IPS-18a (cell line): ENCODE results near the gene TECPR2.
"Not testable (repeated sequence)": the region's sequence is repeated elsewhere in the genome, so short reads cannot be mapped to it uniquely, and the experiment has no call there.

Experiments used
- H3K27ac ChIP-seq: one replicate; pipeline ENCODE4 v1.5.1; 2013; ENCODE audit warnings: low read length
- H3K27me3 ChIP-seq: one replicate; pipeline ENCODE4 v1.6.1; 2013; ENCODE audit warnings: mild to moderate bottlenecking, low read length; ENCODE audit not compliant: control insufficient read depth, insufficient read depth
- H3K36me3 ChIP-seq: one replicate; pipeline ENCODE4 v1.6.1; 2013; ENCODE audit warnings: low read depth, low read length; ENCODE audit not compliant: control insufficient read depth
- H3K4me1 ChIP-seq: one replicate; pipeline ENCODE4 v1.6.1; 2013; ENCODE audit warnings: low read depth, low read length; ENCODE audit not compliant: control insufficient read depth
- H3K4me3 ChIP-seq: one replicate; pipeline ENCODE4 v1.5.1; 2013; ENCODE audit warnings: low read length
- H3K9ac ChIP-seq: one replicate; pipeline ENCODE4 v1.6.1; 2013; ENCODE audit warnings: mild to moderate bottlenecking, low read length, moderate library complexity
- H3K9me3 ChIP-seq: one replicate; pipeline ENCODE4 v1.6.1; 2013; ENCODE audit warnings: low read depth, low read length; ENCODE audit not compliant: control insufficient read depth

The TECPR2 gene

GRCh38 chr14:102341566-102341965 lies 21.2 kb upstream of the TECPR2 start:
- H3K9me3 ChIP-seq, result no peaks in the 10 kb centered on the region
- no peak overlapping the region for H3K9ac ChIP-seq
- H3K36me3 ChIP-seq, result peaks cover 25% of the 10 kb centered on the region
- no peaks in the 10 kb centered on the region for H3K27me3 ChIP-seq
- H3K4me1 ChIP-seq, result no peaks in the 10 kb centered on the region
- H3K27ac ChIP-seq, result no peak overlapping the region
- no peak overlapping the region for H3K4me3 ChIP-seq

- Histone ChIP-seq H3K9ac (no peak overlapping the region), H3K4me1 (no peaks in the 10 kb centered on the region), H3K27ac (no peak overlapping the region), H3K4me3 (no peak overlapping the region), H3K36me3 (peaks cover 29% of the 10 kb centered on the region), H3K27me3 (no peaks in the 10 kb centered on the region), H3K9me3 (no peaks in the 10 kb centered on the region)
These were observed 20.5 kb upstream of the TECPR2 start for GRCh38 chr14:102342238-102342637.

GRCh38 chr14:102344084-102344483 lies 18.7 kb upstream of the TECPR2 start:
- H3K9ac ChIP-seq, result no peak overlapping the region
- H3K4me1 ChIP-seq, result no peaks in the 10 kb centered on the region
- peaks cover 43% of the 10 kb centered on the region for H3K36me3 ChIP-seq
- H3K4me3 ChIP-seq, result no peak overlapping the region
- no peaks in the 10 kb centered on the region for H3K9me3 ChIP-seq
- H3K27me3 ChIP-seq, result no peaks in the 10 kb centered on the region
- no peak overlapping the region for H3K27ac ChIP-seq

- H3K27ac ChIP-seq, result no peak overlapping the region
- H3K36me3 ChIP-seq, result peaks cover 42% of the 10 kb centered on the region
These were observed 18.3 kb upstream of the TECPR2 start for GRCh38 chr14:102344485-102344884.

GRCh38 chr14:102345232-102345631 lies 17.5 kb upstream of the TECPR2 start:
- Histone ChIP-seq H3K4me1 (no peaks in the 10 kb centered on the region), H3K36me3 (peaks cover 42% of the 10 kb centered on the region), H3K4me3 (no peak overlapping the region), H3K27me3 (no peaks in the 10 kb centered on the region), H3K9me3 (no peaks in the 10 kb centered on the region), H3K9ac (no peak overlapping the region), H3K27ac (no peak overlapping the region)

More at GRCh38 chr14:102344485-102344884, 18.3 kb upstream of the TECPR2 start:
- Histone ChIP-seq H3K4me3 (no peak overlapping the region), H3K9me3 (no peaks in the 10 kb centered on the region), H3K9ac (no peak overlapping the region), H3K27me3 (no peaks in the 10 kb centered on the region), H3K4me1 (no peaks in the 10 kb centered on the region)

- no peaks in the 10 kb centered on the region for H3K27me3 ChIP-seq
- no peaks in the 10 kb centered on the region for H3K9me3 ChIP-seq
- H3K4me1 ChIP-seq, result no peaks in the 10 kb centered on the region
- H3K9ac ChIP-seq, result no peak overlapping the region
- no peak overlapping the region for H3K27ac ChIP-seq
- peaks cover 37% of the 10 kb centered on the region for H3K36me3 ChIP-seq
- no peak overlapping the region for H3K4me3 ChIP-seq
These were observed 16.1 kb upstream of the TECPR2 start for GRCh38 chr14:102346645-102347044.

GRCh38 chr14:102348376-102348775 lies 14.4 kb upstream of the TECPR2 start:
- Histone ChIP-seq H3K9me3 (no peaks in the 10 kb centered on the region), H3K4me3 (no peak overlapping the region), H3K4me1 (no peaks in the 10 kb centered on the region), H3K9ac (no peak overlapping the region), H3K27me3 (no peaks in the 10 kb centered on the region), H3K36me3 (peaks cover 34% of the 10 kb centered on the region), H3K27ac (no peak overlapping the region)

- Histone ChIP-seq H3K4me3 (no peak overlapping the region), H3K36me3 (peaks cover 43% of the 10 kb centered on the region), H3K4me1 (no peaks in the 10 kb centered on the region), H3K9ac (no peak overlapping the region), H3K27ac (no peak overlapping the region), H3K27me3 (no peaks in the 10 kb centered on the region), H3K9me3 (no peaks in the 10 kb centered on the region)
These were observed 11.7 kb upstream of the TECPR2 start for GRCh38 chr14:102351023-102351422.

GRCh38 chr14:102351593-102351992 lies 11.1 kb upstream of the TECPR2 start:
- H3K9me3 ChIP-seq, H3K4me3 ChIP-seq, H3K27ac ChIP-seq, H3K27me3 ChIP-seq, H3K9ac ChIP-seq, H3K4me1 ChIP-seq: not testable (repeated sequence)
- H3K36me3 ChIP-seq, result peaks cover 44% of the 10 kb centered on the region

GRCh38 chr14:102352213-102352612 lies 10.5 kb upstream of the TECPR2 start:
- Histone ChIP-seq H3K4me3 (no peak overlapping the region), H3K36me3 (peaks cover 43% of the 10 kb centered on the region), H3K27me3 (no peaks in the 10 kb centered on the region), H3K4me1 (no peaks in the 10 kb centered on the region), H3K27ac (no peak overlapping the region), H3K9ac (no peak overlapping the region), H3K9me3 (no peaks in the 10 kb centered on the region)

GRCh38 chr14:102353126-102353619 lies 9.6 kb upstream of the TECPR2 start:
- Histone ChIP-seq H3K27ac (no peak overlapping the region), H3K36me3 (peaks cover 40% of the 10 kb centered on the region), H3K4me1 (no peaks in the 10 kb centered on the region), H3K9ac (no peak overlapping the region), H3K4me3 (no peak overlapping the region), H3K27me3 (no peaks in the 10 kb centered on the region), H3K9me3 (no peaks in the 10 kb centered on the region)

- Histone ChIP-seq H3K27me3 (no peaks in the 10 kb centered on the region), H3K9me3 (no peaks in the 10 kb centered on the region), H3K27ac (no peak overlapping the region), H3K9ac (no peak overlapping the region), H3K36me3 (peaks cover 31% of the 10 kb centered on the region), H3K4me3 (no peak overlapping the region), H3K4me1 (no peaks in the 10 kb centered on the region)
These were observed 6.5 kb upstream of the TECPR2 start for GRCh38 chr14:102356280-102356679.
